B cell (primary cell): Measurements from ENCODE around the gene PTPRF. TPM values are rescaled to one million over a fixed set of nuclear protein-coding genes. Genes with fewer than 3 reads are reported as not detected.

Experiments
- ATAC-seq: fragments of 200-7000 bp; cut with Tn5 transposase; one replicate; pipeline ENCODE4 v1.10.0; 2021; ENCODE audit warnings: low read depth, mild to moderate bottlenecking, moderate number of reproducible peaks, moderate library complexity
- CTCF ChIA-PET: fragments of 350-600 bp; sonication (Branson Sonifier 250); formaldehyde crosslinking; loops from one replicate; lab custom pipeline; 2021; ENCODE audit warnings: antibody characterized with exemption, inconsistent platforms; lab: Charles Lee
- POLR2A ChIA-PET: fragments of 350-600 bp; sonication (Branson Sonifier 250); formaldehyde crosslinking; loops from one replicate; lab custom pipeline; 2021; ENCODE audit warnings: antibody characterized with exemption; lab: Charles Lee
- DNase-seq: peaks from one replicate; pipeline ENCODE4 v3.0.0; 2013
- H2AFZ ChIP-seq: 2 replicates; pipeline ENCODE4 v1.6.1; 2012; ENCODE audit warnings: mild to moderate bottlenecking, low read depth, low read length; ENCODE audit not compliant: insufficient read depth, poor library complexity, severe bottlenecking
- H3K27ac ChIP-seq, 2 donors: 1 replicate in 1 of 2; 2 replicates in 1 of 2; pipeline ENCODE4 v1.5.1; 2012 to 2013; ENCODE audit warnings: low read length in 2 of 2, mild to moderate bottlenecking in 2 of 2, moderate library complexity in 1 of 2
- H3K27me3 ChIP-seq, 4 experiments: fragments of 200-600 bp in 1 of 4; sonication (generic) in 1 of 4; replicated peaks in 1 of 4; 1 replicate in 2 of 4; 2 replicates in 2 of 4; pipeline versions ENCODE4 v1.6.1 to v1.7.0; 2013 to 2016; ENCODE audit warnings: low read length in 3 of 4, mild to moderate bottlenecking in 2 of 4, mixed read lengths in 1 of 4, moderate library complexity in 1 of 4; ENCODE audit not compliant: insufficient read depth in 4 of 4, control insufficient read depth in 3 of 4; ENCODE audit errors: control extremely low read depth in 1 of 4
- H3K36me3 ChIP-seq, 2 experiments: replicated peaks in 1 of 2; 1 replicate in 1 of 2; 2 replicates in 1 of 2; pipeline versions ENCODE4 v1.6.1 to v1.7.1; 2013; ENCODE audit warnings: low read length in 1 of 2; ENCODE audit not compliant: insufficient read depth in 2 of 2, control insufficient read depth in 1 of 2; ENCODE audit errors: control extremely low read depth in 1 of 2, extremely low read depth in 1 of 2
- H3K4me1 ChIP-seq, 2 donors: fragments of 200-600 bp in 1 of 2; sonication (generic) in 1 of 2; 1 replicate in 1 of 2; 2 replicates in 1 of 2; pipeline versions ENCODE4 v1.5.1 to v1.6.1; 2013 to 2017; ENCODE audit warnings: low read length in 2 of 2; ENCODE audit not compliant: control insufficient read depth in 2 of 2, insufficient read depth in 2 of 2
- H3K4me2 ChIP-seq: replicated peaks from 2 replicates; pipeline ENCODE3; 2012; ENCODE audit warnings: mild to moderate bottlenecking, low read depth, low read length; ENCODE audit not compliant: poor library complexity, severe bottlenecking
- H3K4me3 ChIP-seq, 5 experiments: fragments of 200-600 bp in 1 of 5; sonication (generic) in 1 of 5; 1 replicate in 3 of 5; 2 replicates in 2 of 5; pipeline versions ENCODE4 v1.5.1 to v1.7.0; 2011 to 2016; ENCODE audit warnings: low read length in 4 of 5, mild to moderate bottlenecking in 4 of 5, low read depth in 2 of 5, control low read depth in 1 of 5, moderate library complexity in 1 of 5; ENCODE audit not compliant: insufficient read depth in 1 of 5; ENCODE audit errors: control extremely low read depth in 1 of 5, extremely low read depth in 1 of 5
- H3K79me2 ChIP-seq: fragments of 200-600 bp; sonication (generic); one replicate; pipeline ENCODE4 v1.6.0; 2016; ENCODE audit warnings: low read length; ENCODE audit not compliant: control insufficient read depth, insufficient read depth
- H3K9ac ChIP-seq: fragments of 200-600 bp; sonication (generic); 2 replicates; pipeline ENCODE4 v1.6.1; 2017; ENCODE audit warnings: mild to moderate bottlenecking, low read length, moderate library complexity
- H3K9me3 ChIP-seq, 3 donors: one replicate each; pipeline versions ENCODE4 v1.6.1 to v1.7.1; 2013; ENCODE audit warnings: low read length in 2 of 3; ENCODE audit not compliant: control insufficient read depth in 2 of 3, insufficient read depth in 1 of 3; ENCODE audit errors: control extremely low read depth in 1 of 3
- H4K20me1 ChIP-seq: 2 replicates; pipeline ENCODE4 v1.6.0; 2012; ENCODE audit warnings: mild to moderate bottlenecking, low read length; ENCODE audit not compliant: insufficient read depth, control insufficient read depth, poor library complexity, severe bottlenecking
- H3K27ac Mint-ChIP-seq: one replicate; pipeline ENCODE4 v1.8.0; 2021; ENCODE audit warnings: mixed read lengths
- H3K27me3 Mint-ChIP-seq: one replicate; pipeline ENCODE4 v1.8.0; 2021; ENCODE audit warnings: mixed read lengths
- H3K4me1 Mint-ChIP-seq: one replicate; pipeline ENCODE4 v1.8.0; 2021; ENCODE audit warnings: mixed read lengths
- H3K4me3 Mint-ChIP-seq: one replicate; pipeline ENCODE4 v1.8.0; 2021; ENCODE audit warnings: mixed read lengths
- H3K9me3 Mint-ChIP-seq: one replicate; pipeline ENCODE4 v1.8.0; 2022; ENCODE audit warnings: mixed read lengths; ENCODE audit not compliant: insufficient read depth
- EZH2 ChIP-seq: IDR thresholded peaks from 2 replicates; pipeline ENCODE4 v1.6.1; 2012; ENCODE audit warnings: borderline replicate concordance, low read depth, mild to moderate bottlenecking, moderate library complexity, low read length; ENCODE audit not compliant: insufficient read depth, poor library complexity, severe bottlenecking
- WGBS: methylation state at CpG from one replicate; pipeline ENCODE4 v1.1.5; 2013; ENCODE audit warnings: missing lambda C conversion rate; ENCODE audit not compliant: insufficient coverage; 5-methylcytosine and 5-hydroxymethylcytosine counted together
- intact Hi-C: fragments of 100-400 bp; cut with micrococcal nuclease; formaldehyde crosslinking; loops from one replicate; pipeline ENCODE4 v1.10.0; 2022
- polyA plus RNA-seq: library from polyadenylated mRNA; depleted of rRNA; stranded (reverse); fragments of >200 nt; gene quantifications from 2 replicates; pipeline ENCODE4 v1.2.3, GENCODE V29; 2012
- total RNA-seq, 2 donors: library from RNA; stranded (reverse); fragments of 120-200 nt in 1 of 2; gene quantifications; 1 replicate in 1 of 2; 2 replicates in 1 of 2; pipeline versions ENCODE4 v1.2.3 to v1.2.4, GENCODE V29; 2013 to 2022
- TF ChIP-seq, protein P1 (sequence below): fragments of 200-600 bp; IDR thresholded peaks from one replicate; pipeline ENCODE4 v1.8.0; 2022; ENCODE audit warnings: antibody characterized with exemption, mild to moderate bottlenecking

Gene PTPRF
- total and polyA plus RNA-seq, 2 donors (not counting 1 experiment from before 2014, with no cell fraction given) = 0.07 to 0.13 TPM

DNA sequence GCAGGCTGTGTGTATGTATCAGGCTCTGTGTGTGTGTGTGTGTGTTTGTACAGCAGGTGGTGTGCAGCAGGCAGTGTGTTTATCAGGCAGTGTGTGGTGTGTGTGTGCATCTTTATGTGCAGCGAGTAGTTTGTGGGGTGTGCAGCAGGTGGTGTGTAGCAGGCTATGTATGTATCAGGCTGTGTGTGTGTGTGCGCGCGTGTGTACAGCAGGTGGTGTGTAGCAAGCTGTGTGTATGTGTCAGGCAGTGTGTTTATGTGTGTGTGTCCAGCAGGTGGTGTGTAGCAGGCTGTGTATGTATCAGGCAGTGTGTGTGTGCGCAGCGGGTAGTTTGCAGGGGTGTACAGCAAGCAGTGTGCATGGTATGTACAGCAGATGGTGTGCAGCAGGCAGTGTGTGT, 29.0 kb downstream of the PTPRF start:
- no peak overlapping the region for H3K9ac ChIP-seq
- ATAC-seq (no peak), DNase-seq (no peak)
- no peaks in the 10 kb centered on the region for H4K20me1 ChIP-seq
- no peaks in the 10 kb centered on the region for H3K9me3 ChIP-seq
- WGBS = 97% methylated on average over 6 of the region's 6 CpGs
- intact Hi-C loops = no loop called here
- H2AFZ ChIP-seq = no peak overlapping the region
- H3K4me2 ChIP-seq = no peak overlapping the region
- peaks cover 0 to 11% (median 0%) of the 10 kb centered on the region in 4 experiments for H3K27me3 ChIP-seq
- H3K4me1 Mint-ChIP-seq = no peaks in the 10 kb centered on the region
- H3K36me3 ChIP-seq = no peaks in the 10 kb centered on the region
- no peak overlapping the region for H3K4me3 Mint-ChIP-seq
- POLR2A ChIA-PET = no interaction called here
- CTCF ChIA-PET = no interaction called here
- H3K27ac ChIP-seq = no peak overlapping the region
- no peak overlapping the region for H3K4me3 ChIP-seq
- H3K27me3 Mint-ChIP-seq = peaks cover 14% of the 10 kb centered on the region
- no peaks in the 10 kb centered on the region for H3K4me1 ChIP-seq
- TF ChIP-seq EZH2 = no peak
- TF ChIP-seq, protein P1, sequence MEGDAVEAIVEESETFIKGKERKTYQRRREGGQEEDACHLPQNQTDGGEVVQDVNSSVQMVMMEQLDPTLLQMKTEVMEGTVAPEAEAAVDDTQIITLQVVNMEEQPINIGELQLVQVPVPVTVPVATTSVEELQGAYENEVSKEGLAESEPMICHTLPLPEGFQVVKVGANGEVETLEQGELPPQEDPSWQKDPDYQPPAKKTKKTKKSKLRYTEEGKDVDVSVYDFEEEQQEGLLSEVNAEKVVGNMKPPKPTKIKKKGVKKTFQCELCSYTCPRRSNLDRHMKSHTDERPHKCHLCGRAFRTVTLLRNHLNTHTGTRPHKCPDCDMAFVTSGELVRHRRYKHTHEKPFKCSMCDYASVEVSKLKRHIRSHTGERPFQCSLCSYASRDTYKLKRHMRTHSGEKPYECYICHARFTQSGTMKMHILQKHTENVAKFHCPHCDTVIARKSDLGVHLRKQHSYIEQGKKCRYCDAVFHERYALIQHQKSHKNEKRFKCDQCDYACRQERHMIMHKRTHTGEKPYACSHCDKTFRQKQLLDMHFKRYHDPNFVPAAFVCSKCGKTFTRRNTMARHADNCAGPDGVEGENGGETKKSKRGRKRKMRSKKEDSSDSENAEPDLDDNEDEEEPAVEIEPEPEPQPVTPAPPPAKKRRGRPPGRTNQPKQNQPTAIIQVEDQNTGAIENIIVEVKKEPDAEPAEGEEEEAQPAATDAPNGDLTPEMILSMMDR = no peak
- no peaks in the 10 kb centered on the region for H3K9me3 Mint-ChIP-seq
- no peak overlapping the region for H3K27ac Mint-ChIP-seq
- H3K79me2 ChIP-seq = no peaks in the 10 kb centered on the region

DNA sequence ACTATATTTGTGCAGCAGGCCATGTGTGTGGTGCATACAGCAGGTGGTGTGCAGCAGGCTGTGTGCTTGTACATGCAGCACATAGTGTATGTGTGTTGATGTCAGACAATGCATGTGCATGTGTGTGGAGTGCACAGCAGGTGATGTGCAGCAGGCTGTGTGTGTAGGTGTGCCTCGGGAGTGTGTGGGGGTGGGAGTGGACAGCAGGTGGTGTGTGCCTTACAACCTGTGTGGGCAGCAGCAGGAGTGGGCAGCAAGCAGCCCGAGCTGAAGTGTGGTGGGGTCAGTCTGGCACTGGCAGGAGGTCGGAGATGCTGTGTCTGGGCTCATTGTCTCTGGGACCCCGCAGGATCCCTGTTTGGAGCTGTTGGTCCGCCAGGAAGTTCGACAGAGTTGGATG, 29.6 kb downstream of the PTPRF start:
- no peak overlapping the region for H3K4me3 ChIP-seq
- H3K36me3 ChIP-seq = no peaks in the 10 kb centered on the region
- POLR2A ChIA-PET = no interaction called here
- no peaks in the 10 kb centered on the region for H3K79me2 ChIP-seq
- H3K27me3 ChIP-seq = peaks cover 0 to 12% (median 1%) of the 10 kb centered on the region in 4 experiments
- Mint-ChIP-seq H3K9me3 (no peaks in the 10 kb centered on the region), H3K27ac (no peak overlapping the region), H3K27me3 (peaks cover 14% of the 10 kb centered on the region), H3K4me1 (peaks cover 3% of the 10 kb centered on the region), H3K4me3 (no peak overlapping the region)
- H3K9ac ChIP-seq = no peak overlapping the region
- no peaks in the 10 kb centered on the region for H3K9me3 ChIP-seq
- no peak overlapping the region for H3K27ac ChIP-seq
- intact Hi-C loops = no loop called here
- no peak overlapping the region for H2AFZ ChIP-seq
- 80% methylated on average over 6 of the region's 6 CpGs for WGBS
- DNase-seq (no peak), ATAC-seq (no peak)
- H4K20me1 ChIP-seq = no peaks in the 10 kb centered on the region
- peaks cover 0 to 3% of the 10 kb centered on the region in 2 donors for H3K4me1 ChIP-seq
- CTCF ChIA-PET = no interaction called here
- H3K4me2 ChIP-seq = no peak overlapping the region
- no peak for TF ChIP-seq EZH2
- TF ChIP-seq, protein P1 = no peak
